ENCODE measurements around the gene LRRC7.

LRRC7 gene

GRCh38 chr1:69639159-69639558 lies 71.4 kb downstream of the LRRC7 start:
- TF ChIP-seq CTCF (IDR thresholded peaks at IDR 0.05; ENCODE audit: insufficient read depth, missing control alignments): no peak
- FAIRE-seq: no peak
- DNase-seq (ENCODE audit: insufficient read length, low spot score): no peak

GRCh38 chr1:69643266-69643665 lies 75.5 kb downstream of the LRRC7 start:
- FAIRE-seq: no peak
- DNase-seq (ENCODE audit: insufficient read length, low spot score): no peak
- TF ChIP-seq CTCF (IDR thresholded peaks at IDR 0.05; ENCODE audit: insufficient read depth, missing control alignments): no peak

GRCh38 chr1:69645477-69645876 lies 77.8 kb downstream of the LRRC7 start:
- FAIRE-seq: no peak
- DNase-seq (ENCODE audit: insufficient read length, low spot score): no peak
- no peak for TF ChIP-seq CTCF (IDR thresholded peaks at IDR 0.05; ENCODE audit: insufficient read depth, missing control alignments)

- DNase-seq (ENCODE audit: insufficient read length, low spot score) (no peak), FAIRE-seq (no peak)
- no peak for TF ChIP-seq CTCF (IDR thresholded peaks at IDR 0.05; ENCODE audit: insufficient read depth, missing control alignments)
These were observed 80.8 kb downstream of the LRRC7 start for GRCh38 chr1:69648486-69648885.

GRCh38 chr1:69649383-69649990 lies 81.8 kb downstream of the LRRC7 start:
- FAIRE-seq: no peak
- no peak for TF ChIP-seq CTCF (IDR thresholded peaks at IDR 0.05; ENCODE audit: insufficient read depth, missing control alignments)
- DNase-seq (ENCODE audit: insufficient read length, low spot score): no peak

GRCh38 chr1:69650779-69651178 lies 83.1 kb downstream of the LRRC7 start:
- no peak for TF ChIP-seq CTCF (IDR thresholded peaks at IDR 0.05; ENCODE audit: insufficient read depth, missing control alignments)
- DNase-seq (ENCODE audit: insufficient read length, low spot score) (no peak), FAIRE-seq (no peak)

- no peak for FAIRE-seq
- TF ChIP-seq CTCF (IDR thresholded peaks at IDR 0.05; ENCODE audit: insufficient read depth, missing control alignments): no peak
- DNase-seq (ENCODE audit: insufficient read length, low spot score): no peak
These were observed 83.9 kb downstream of the LRRC7 start for GRCh38 chr1:69651656-69652055.

Data from D721Med (cell line).